ENCODE measurements around the gene SEPTIN7. TPM values are rescaled to one million over a fixed set of nuclear protein-coding genes. Genes with fewer than 3 reads are reported as not detected.

Gene SEPTIN7
- total RNA-seq, 1 experiment from 2014 or later = 263 TPM

DNA sequence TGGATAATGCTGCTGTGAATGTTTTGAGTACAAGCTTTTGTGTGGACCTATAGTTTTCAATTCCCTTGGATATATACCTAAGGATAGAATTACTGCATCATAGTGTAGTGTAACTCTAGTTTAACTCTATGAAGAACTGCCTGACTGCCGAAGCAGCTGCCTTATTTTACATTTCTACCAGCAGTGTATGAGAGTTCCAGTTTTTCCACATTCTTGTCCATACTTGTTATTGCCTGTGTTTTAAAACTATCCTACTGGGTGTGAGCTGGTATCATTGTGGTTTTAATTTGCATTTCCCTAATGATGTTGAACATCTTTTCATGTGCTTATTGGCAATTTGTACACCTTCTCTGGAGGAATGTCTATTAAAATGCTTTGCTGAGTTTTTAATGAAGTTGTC lies 15.7 kb downstream of the SEPTIN7 start:
- no peak for DNase-seq
- Histone ChIP-seq H3K79me2 (ENCODE audit: low read length) (peaks cover 100% of the 10 kb centered on the region), H3K9me2 (replicated peaks; ENCODE audit: insufficient read depth, low read length) (no peaks in the 10 kb centered on the region), H3K4me2 (ENCODE audit: low read depth, low read length, poor library complexity, severe bottlenecking) (no peak overlapping the region), H3K36me3 (ENCODE audit: insufficient read depth, low read length) (peaks cover 36% of the 10 kb centered on the region), H3K9ac (ENCODE audit: low read length) (no peak overlapping the region), H3K9me3 (ENCODE audit: low read length) (peaks cover 44% of the 10 kb centered on the region), H3K4me1 (ENCODE audit: low read length) (no peaks in the 10 kb centered on the region), H3K4me3 (ENCODE audit: low read length) (no peak overlapping the region), H2AFZ (ENCODE audit: low read length) (no peak overlapping the region), H3K27ac (ENCODE audit: low read length) (no peak overlapping the region), H3K27me3 (ENCODE audit: low read length) (no peaks in the 10 kb centered on the region), H4K20me1 (ENCODE audit: insufficient read depth, low read depth, low read length) (peaks cover 16% of the 10 kb centered on the region)

GRCh38 chr7:35817181-35817580 lies 16.3 kb downstream of the SEPTIN7 start:
- no peak for DNase-seq
- Histone ChIP-seq H3K4me1 (ENCODE audit: low read length) (no peaks in the 10 kb centered on the region), H3K9me2 (replicated peaks; ENCODE audit: insufficient read depth, low read length) (no peaks in the 10 kb centered on the region), H4K20me1 (ENCODE audit: insufficient read depth, low read depth, low read length) (peaks cover 16% of the 10 kb centered on the region), H3K79me2 (ENCODE audit: low read length) (peaks cover 100% of the 10 kb centered on the region), H3K36me3 (ENCODE audit: insufficient read depth, low read length) (peaks cover 36% of the 10 kb centered on the region), H3K27ac (ENCODE audit: low read length) (no peak overlapping the region), H3K9ac (ENCODE audit: low read length) (no peak overlapping the region), H3K9me3 (ENCODE audit: low read length) (peaks cover 44% of the 10 kb centered on the region), H3K27me3 (ENCODE audit: low read length) (no peaks in the 10 kb centered on the region), H3K4me2 (ENCODE audit: low read depth, low read length, poor library complexity, severe bottlenecking) (no peak overlapping the region), H3K4me3 (ENCODE audit: low read length) (no peak overlapping the region), H2AFZ (ENCODE audit: low read length) (no peak overlapping the region)

GRCh38 chr7:35817930-35818329 lies 17.1 kb downstream of the SEPTIN7 start:
- Histone ChIP-seq H3K9me3 (ENCODE audit: low read length) (peaks cover 44% of the 10 kb centered on the region), H4K20me1 (ENCODE audit: insufficient read depth, low read depth, low read length) (peaks cover 16% of the 10 kb centered on the region), H3K36me3 (ENCODE audit: insufficient read depth, low read length) (peaks cover 36% of the 10 kb centered on the region), H3K9me2 (replicated peaks; ENCODE audit: insufficient read depth, low read length) (no peaks in the 10 kb centered on the region), H3K27me3 (ENCODE audit: low read length) (no peaks in the 10 kb centered on the region), H3K9ac (ENCODE audit: low read length) (no peak overlapping the region), H3K79me2 (ENCODE audit: low read length) (peaks cover 100% of the 10 kb centered on the region), H3K4me3 (ENCODE audit: low read length) (no peak overlapping the region), H3K4me2 (ENCODE audit: low read depth, low read length, poor library complexity, severe bottlenecking) (no peak overlapping the region), H3K4me1 (ENCODE audit: low read length) (no peaks in the 10 kb centered on the region), H2AFZ (ENCODE audit: low read length) (no peak overlapping the region), H3K27ac (ENCODE audit: low read length) (no peak overlapping the region)
- no peak for DNase-seq

DNA sequence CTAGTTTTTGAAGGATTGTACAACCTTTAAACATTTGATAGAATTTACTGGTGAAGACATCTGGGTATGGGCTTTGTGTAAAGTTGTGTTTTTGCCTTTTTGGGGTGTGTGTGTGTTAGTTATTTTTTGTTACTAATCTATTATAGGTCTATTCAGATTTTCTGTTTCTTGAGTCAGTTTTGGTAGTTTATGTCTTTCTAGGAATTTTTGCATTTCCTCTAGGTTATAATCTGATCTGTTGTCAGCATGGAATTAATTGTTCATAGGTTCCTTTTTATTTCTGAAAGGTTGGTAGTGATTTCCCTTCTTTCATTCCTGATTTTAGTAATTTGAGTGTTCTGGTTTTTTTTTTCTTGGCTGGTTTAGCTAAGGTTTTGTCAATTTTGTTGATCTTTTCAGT lies 17.7 kb downstream of the SEPTIN7 start:
- peaks cover 44% of the 10 kb centered on the region for H3K9me3 ChIP-seq (ENCODE audit: low read length)
- no peaks in the 10 kb centered on the region for H3K9me2 ChIP-seq (replicated peaks; ENCODE audit: insufficient read depth, low read length)
- DNase-seq = no peak
- no peak overlapping the region for H3K27ac ChIP-seq (ENCODE audit: low read length)
- peaks cover 16% of the 10 kb centered on the region for H4K20me1 ChIP-seq (ENCODE audit: insufficient read depth, low read depth, low read length)
- no peak overlapping the region for H2AFZ ChIP-seq (ENCODE audit: low read length)
- H3K4me1 ChIP-seq (ENCODE audit: low read length) = no peaks in the 10 kb centered on the region
- H3K36me3 ChIP-seq (ENCODE audit: insufficient read depth, low read length) = peaks cover 36% of the 10 kb centered on the region
- no peak overlapping the region for H3K4me3 ChIP-seq (ENCODE audit: low read length)
- H3K4me2 ChIP-seq (ENCODE audit: low read depth, low read length, poor library complexity, severe bottlenecking) = no peak overlapping the region
- no peak overlapping the region for H3K9ac ChIP-seq (ENCODE audit: low read length)
- no peaks in the 10 kb centered on the region for H3K27me3 ChIP-seq (ENCODE audit: low read length)
- H3K79me2 ChIP-seq (ENCODE audit: low read length) = peaks cover 100% of the 10 kb centered on the region

DNA sequence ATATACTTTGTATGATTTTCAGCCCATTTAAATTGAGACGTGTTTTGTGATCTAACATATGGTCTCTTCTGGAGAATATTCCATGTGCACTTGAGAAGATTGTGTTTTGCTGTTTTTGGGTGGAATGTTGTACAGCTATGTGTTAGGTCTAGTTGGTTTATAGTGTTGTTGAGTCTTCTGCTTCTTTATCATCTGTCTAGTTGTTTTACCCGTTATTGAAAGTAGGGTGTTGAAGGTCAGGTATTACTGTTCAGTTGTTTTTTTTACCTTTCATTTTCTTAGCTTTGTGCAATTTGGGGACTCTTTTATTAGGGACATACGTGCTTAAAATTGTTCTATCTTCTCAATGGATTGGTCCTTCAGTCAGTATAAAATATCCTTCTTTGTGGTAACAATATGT lies 18.5 kb downstream of the SEPTIN7 start:
- no peak for DNase-seq
- no peak overlapping the region for H3K9ac ChIP-seq (ENCODE audit: low read length)
- H3K4me1 ChIP-seq (ENCODE audit: low read length) = no peaks in the 10 kb centered on the region
- peaks cover 16% of the 10 kb centered on the region for H4K20me1 ChIP-seq (ENCODE audit: insufficient read depth, low read depth, low read length)
- peaks cover 100% of the 10 kb centered on the region for H3K79me2 ChIP-seq (ENCODE audit: low read length)
- H2AFZ ChIP-seq (ENCODE audit: low read length) = no peak overlapping the region
- no peak overlapping the region for H3K4me3 ChIP-seq (ENCODE audit: low read length)
- no peaks in the 10 kb centered on the region for H3K9me2 ChIP-seq (replicated peaks; ENCODE audit: insufficient read depth, low read length)
- no peak overlapping the region for H3K27ac ChIP-seq (ENCODE audit: low read length)
- no peak overlapping the region for H3K4me2 ChIP-seq (ENCODE audit: low read depth, low read length, poor library complexity, severe bottlenecking)
- peaks cover 36% of the 10 kb centered on the region for H3K36me3 ChIP-seq (ENCODE audit: insufficient read depth, low read length)
- no peaks in the 10 kb centered on the region for H3K27me3 ChIP-seq (ENCODE audit: low read length)
- peaks cover 44% of the 10 kb centered on the region for H3K9me3 ChIP-seq (ENCODE audit: low read length)

DNA sequence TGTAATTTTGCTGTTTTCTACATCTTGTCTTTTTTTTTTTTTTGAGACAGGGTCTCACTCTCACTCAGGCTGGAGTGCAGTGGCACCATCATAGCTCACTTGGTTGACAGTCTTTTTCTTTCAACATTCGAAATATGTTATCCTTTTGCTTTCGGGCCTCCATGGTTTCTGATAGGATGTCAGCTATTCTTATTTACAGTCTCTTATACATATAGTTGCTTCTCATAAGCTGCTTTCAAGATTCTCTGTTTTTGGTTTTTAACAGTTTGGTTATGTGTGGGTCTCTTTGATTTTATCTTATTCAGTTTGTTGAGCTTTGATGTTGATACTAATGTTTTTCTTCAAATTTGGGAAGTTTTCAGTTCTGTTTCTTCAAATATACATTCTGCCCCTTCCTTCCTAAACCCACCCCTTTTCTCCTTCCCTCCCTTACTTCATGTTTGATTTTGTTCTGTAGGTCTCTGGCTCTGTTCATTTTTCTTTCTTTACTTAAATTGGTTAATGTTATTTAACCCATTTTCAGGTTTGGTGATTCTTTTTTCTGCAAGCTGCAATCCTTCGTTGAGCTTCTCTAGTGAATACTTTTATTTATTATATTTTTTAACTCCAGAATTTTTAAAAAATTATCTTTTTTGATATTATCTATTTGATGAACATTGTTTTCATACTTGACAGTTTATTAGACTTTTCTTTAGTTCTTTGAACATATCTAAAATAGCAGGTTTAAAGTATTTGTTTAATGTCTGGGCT lies 19.3 kb downstream of the SEPTIN7 start:
- H3K4me2 ChIP-seq (ENCODE audit: low read depth, low read length, poor library complexity, severe bottlenecking) = no peak overlapping the region
- no peak overlapping the region for H3K27ac ChIP-seq (ENCODE audit: low read length)
- peaks cover 16% of the 10 kb centered on the region for H4K20me1 ChIP-seq (ENCODE audit: insufficient read depth, low read depth, low read length)

DNA sequence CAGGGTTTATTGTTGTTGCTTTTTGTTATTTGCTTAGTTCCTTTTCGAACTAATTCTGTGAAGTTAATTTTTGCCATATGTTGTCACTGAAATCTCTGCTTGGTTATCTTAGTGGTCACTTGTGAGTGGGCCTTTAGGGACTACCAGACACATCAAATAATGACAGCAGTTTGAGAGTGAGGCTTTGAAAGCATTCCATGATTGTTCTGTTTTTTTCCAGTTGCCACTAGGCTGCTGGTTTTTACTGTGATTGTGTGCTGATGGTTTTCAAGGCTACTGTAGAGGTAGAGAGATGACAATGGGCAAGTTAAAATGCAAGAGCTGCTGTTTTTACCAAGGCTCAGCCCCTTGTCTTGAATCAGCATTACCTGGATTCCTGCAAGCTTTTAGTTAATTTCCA lies 20.0 kb downstream of the SEPTIN7 start:
- Histone ChIP-seq H3K36me3 (ENCODE audit: insufficient read depth, low read length) (peaks cover 32% of the 10 kb centered on the region), H3K9me3 (ENCODE audit: low read length) (peaks cover 39% of the 10 kb centered on the region), H3K27ac (ENCODE audit: low read length) (no peak overlapping the region), H4K20me1 (ENCODE audit: insufficient read depth, low read depth, low read length) (peaks cover 16% of the 10 kb centered on the region), H3K79me2 (ENCODE audit: low read length) (peaks cover 100% of the 10 kb centered on the region), H3K27me3 (ENCODE audit: low read length) (no peaks in the 10 kb centered on the region), H3K9me2 (replicated peaks; ENCODE audit: insufficient read depth, low read length) (no peaks in the 10 kb centered on the region), H3K4me2 (ENCODE audit: low read depth, low read length, poor library complexity, severe bottlenecking) (no peak overlapping the region), H3K9ac (ENCODE audit: low read length) (no peak overlapping the region), H3K4me1 (ENCODE audit: low read length) (peaks cover 9% of the 10 kb centered on the region), H2AFZ (ENCODE audit: low read length) (no peak overlapping the region), H3K4me3 (ENCODE audit: low read length) (no peak overlapping the region)
- DNase-seq = no peak

More for the DNA sequence above, 19.3 kb downstream of the SEPTIN7 start:
- no peaks in the 10 kb centered on the region for H3K27me3 ChIP-seq (ENCODE audit: low read length)
- no peak overlapping the region for H3K4me3 ChIP-seq (ENCODE audit: low read length)
- no peak overlapping the region for H3K9ac ChIP-seq (ENCODE audit: low read length)
- peaks cover 3% of the 10 kb centered on the region for H3K4me1 ChIP-seq (ENCODE audit: low read length)
- no peaks in the 10 kb centered on the region for H3K9me2 ChIP-seq (replicated peaks; ENCODE audit: insufficient read depth, low read length)
- peaks cover 36% of the 10 kb centered on the region for H3K36me3 ChIP-seq (ENCODE audit: insufficient read depth, low read length)
- H3K79me2 ChIP-seq (ENCODE audit: low read length) = peaks cover 100% of the 10 kb centered on the region
- H3K9me3 ChIP-seq (ENCODE audit: low read length) = peaks cover 44% of the 10 kb centered on the region
- no peak for DNase-seq
- H2AFZ ChIP-seq (ENCODE audit: low read length) = no peak overlapping the region

DNA sequence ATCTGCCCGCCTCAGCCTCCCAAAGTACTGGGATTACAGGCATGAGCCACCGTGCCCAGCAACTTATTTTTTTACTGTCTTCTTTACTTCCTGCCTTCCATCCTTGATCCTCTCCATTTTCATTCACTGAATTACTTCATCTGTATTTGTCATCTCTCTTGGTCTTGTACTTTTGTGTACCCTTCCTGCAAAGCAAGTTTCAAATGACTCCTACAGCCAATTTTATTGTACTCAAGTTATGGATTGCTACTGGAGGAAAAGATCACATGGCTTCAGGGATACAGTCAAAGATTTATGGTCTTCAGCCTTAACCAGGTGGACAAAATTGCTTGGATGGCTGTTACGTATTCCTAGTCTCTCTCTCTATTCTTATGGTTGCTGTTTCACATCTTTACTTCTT lies 22.6 kb downstream of the SEPTIN7 start:
- Histone ChIP-seq H3K27me3 (ENCODE audit: low read length) (no peaks in the 10 kb centered on the region), H3K9me3 (ENCODE audit: low read length) (peaks cover 17% of the 10 kb centered on the region), H3K9me2 (replicated peaks; ENCODE audit: insufficient read depth, low read length) (no peaks in the 10 kb centered on the region), H3K4me2 (ENCODE audit: low read depth, low read length, poor library complexity, severe bottlenecking) (no peak overlapping the region), H2AFZ (ENCODE audit: low read length) (no peak overlapping the region), H3K9ac (ENCODE audit: low read length) (no peak overlapping the region), H3K4me3 (ENCODE audit: low read length) (no peak overlapping the region), H3K36me3 (ENCODE audit: insufficient read depth, low read length) (peaks cover 16% of the 10 kb centered on the region), H3K4me1 (ENCODE audit: low read length) (peaks cover 9% of the 10 kb centered on the region), H3K79me2 (ENCODE audit: low read length) (peaks cover 100% of the 10 kb centered on the region), H3K27ac (ENCODE audit: low read length) (no peak overlapping the region), H4K20me1 (ENCODE audit: insufficient read depth, low read depth, low read length) (peaks cover 10% of the 10 kb centered on the region)
- DNase-seq = no peak

All from Karpas-422 (cell line).